H1 (cell line): ENCODE measurements around the gene ZBTB44. TPM values are rescaled to one million over a fixed set of nuclear protein-coding genes. Genes with fewer than 3 reads are reported as not detected.

Source experiments
- CTCF ChIA-PET: fragments of 300-600 bp; sonication (Branson Sonifier 250); formaldehyde crosslinking; loops from one replicate; lab custom pipeline; 2021; ENCODE audit not compliant: partially characterized antibody; lab: Charles Lee
- POLR2A ChIA-PET: fragments of 300-600 bp; sonication (Branson Sonifier 250); formaldehyde crosslinking; loops from one replicate; lab custom pipeline; 2021; ENCODE audit warnings: inconsistent platforms; ENCODE audit not compliant: partially characterized antibody; lab: Charles Lee
- DNase-seq, 2 experiments: peaks; one replicate each; pipeline versions ENCODE4 v3.0.0 to v3.0.0-alpha.2; 2010 to 2022; ENCODE audit warnings: low spot score in 2 of 2, low read depth in 1 of 2, mixed read lengths in 1 of 2
- FAIRE-seq: peaks from 2 replicates; lab custom pipeline; 2011; peaks lifted over from hg19 to GRCh38; lab: Jason Lieb, UNC
- H2AFZ ChIP-seq: 2 replicates; pipeline ENCODE4 v1.8.1; 2012; ENCODE audit warnings: low read length, inconsistent platforms
- H2AK5ac ChIP-seq: 2 replicates; pipeline ENCODE4 v1.6.1; 2013; ENCODE audit warnings: low read depth, low read length
- H2BK120ac ChIP-seq: replicated peaks from 2 replicates; pipeline ENCODE3; 2013; ENCODE audit warnings: low read depth, low read length, inconsistent platforms
- H2BK12ac ChIP-seq: 2 replicates; pipeline ENCODE4 v1.6.1; 2013; ENCODE audit warnings: low read depth, low read length
- H2BK15ac ChIP-seq: 2 replicates; pipeline ENCODE4 v1.6.1; 2013; ENCODE audit warnings: low read length
- H2BK20ac ChIP-seq: 2 replicates; pipeline ENCODE4 v1.6.1; 2013; ENCODE audit warnings: low read length
- H2BK5ac ChIP-seq: 2 replicates; pipeline ENCODE4 v1.6.1; 2013; ENCODE audit warnings: low read depth, low read length
- H3K14ac ChIP-seq: 2 replicates; pipeline ENCODE4 v1.6.1; 2013; ENCODE audit warnings: inconsistent platforms; ENCODE audit not compliant: insufficient read length
- H3K18ac ChIP-seq: 2 replicates; pipeline ENCODE4 v1.6.1; 2013; ENCODE audit warnings: low read length; ENCODE audit errors: extremely low read depth
- H3K23ac ChIP-seq: 2 replicates; pipeline ENCODE4 v1.6.1; 2013; ENCODE audit warnings: inconsistent platforms; ENCODE audit not compliant: insufficient read length
- H3K23me2 ChIP-seq: 2 replicates; pipeline ENCODE4 v1.6.1; 2013; ENCODE audit warnings: low read depth, low read length
- H3K27ac ChIP-seq: 2 replicates; pipeline ENCODE4 v1.6.1; 2011; ENCODE audit warnings: low read depth, low read length, inconsistent platforms
- H3K27me3 ChIP-seq, 4 experiments: replicated peaks in 1 of 4; 1 replicate in 1 of 4; 2 replicates in 3 of 4; pipeline versions ENCODE4 v1.6.1 to v1.8.1; 2011 to 2013; ENCODE audit warnings: low read length in 3 of 4, mild to moderate bottlenecking in 3 of 4, inconsistent platforms in 2 of 4, mixed read lengths in 2 of 4, moderate library complexity in 1 of 4; ENCODE audit not compliant: control insufficient read depth in 3 of 4, insufficient read depth in 3 of 4; ENCODE audit errors: extremely low read depth in 1 of 4
- H3K36me3 ChIP-seq, 4 experiments: 2 replicates each; pipeline versions ENCODE4 v1.6.1 to v1.8.1; 2011 to 2013; ENCODE audit warnings: mild to moderate bottlenecking in 4 of 4, low read length in 3 of 4, moderate library complexity in 2 of 4, control low read depth in 1 of 4, inconsistent platforms in 1 of 4; ENCODE audit not compliant: insufficient read depth in 4 of 4, control insufficient read depth in 2 of 4
- H3K4ac ChIP-seq: replicated peaks from 2 replicates; pipeline ENCODE3; 2013; ENCODE audit warnings: low read length, low read depth, mixed read lengths, inconsistent platforms; ENCODE audit not compliant: insufficient read length
- H3K4me1 ChIP-seq, 4 experiments: replicated peaks in 1 of 4; 1 replicate in 1 of 4; 2 replicates in 3 of 4; pipeline versions ENCODE4 v1.6.1 to v1.8.1; 2011 to 2013; ENCODE audit warnings: low read length in 3 of 4, inconsistent platforms in 2 of 4, mixed read lengths in 1 of 4; ENCODE audit not compliant: insufficient read depth in 4 of 4, control insufficient read depth in 3 of 4
- H3K4me2 ChIP-seq, 2 experiments: 2 replicates each; pipeline versions ENCODE4 v1.6.1 to v1.8.1; 2011 to 2013; ENCODE audit warnings: low read depth in 2 of 2, low read length in 2 of 2, control low read depth in 1 of 2, inconsistent platforms in 1 of 2, mild to moderate bottlenecking in 1 of 2; ENCODE audit not compliant: insufficient read depth in 1 of 2
- H3K4me3 ChIP-seq, 4 experiments: fragments of 200-600, 300-600 bp in 1 of 4; sonication (generic), shearing (Covaris generic), sonication (Bioruptor Twin) in 1 of 4; 2 replicates each; pipeline versions ENCODE4 v1.5.1 to v1.8.1; 2011 to 2016; ENCODE audit warnings: low read length in 4 of 4, low read depth in 3 of 4, control low read depth in 2 of 4, inconsistent platforms in 2 of 4, mild to moderate bottlenecking in 2 of 4, mixed read lengths in 1 of 4, moderate library complexity in 1 of 4; ENCODE audit not compliant: insufficient read depth in 2 of 4; ENCODE audit errors: extremely low read depth in 1 of 4
- H3K56ac ChIP-seq: replicated peaks from 2 replicates; pipeline ENCODE3; 2013; ENCODE audit warnings: low read depth, mild to moderate bottlenecking, mixed read lengths, low read length, inconsistent platforms; ENCODE audit not compliant: insufficient read length
- H3K79me1 ChIP-seq: 2 replicates; pipeline ENCODE4 v1.6.1; 2013; ENCODE audit warnings: low read depth, low read length, control low read depth
- H3K79me2 ChIP-seq, 2 experiments: 2 replicates each; pipeline versions ENCODE4 v1.6.1 to v1.8.1; 2012 to 2013; ENCODE audit warnings: low read length in 2 of 2, mild to moderate bottlenecking in 2 of 2, inconsistent platforms in 1 of 2; ENCODE audit not compliant: insufficient read depth in 2 of 2, control insufficient read depth in 1 of 2
- H3K9ac ChIP-seq, 4 experiments: replicated peaks in 1 of 4; 1 replicate in 1 of 4; 2 replicates in 3 of 4; pipeline versions ENCODE4 v1.6.1 to v1.8.1; 2011 to 2013; ENCODE audit warnings: low read depth in 3 of 4, low read length in 3 of 4, control low read depth in 2 of 4, mild to moderate bottlenecking in 2 of 4, moderate library complexity in 2 of 4, inconsistent platforms in 1 of 4; ENCODE audit errors: extremely low read depth in 1 of 4
- H3K9me3 ChIP-seq, 2 experiments: 2 replicates each; pipeline versions ENCODE4 v1.6.1 to v1.8.1; 2012 to 2013; ENCODE audit warnings: mild to moderate bottlenecking in 2 of 2, moderate library complexity in 2 of 2, control low read depth in 1 of 2, inconsistent platforms in 1 of 2, low read depth in 1 of 2, low read length in 1 of 2, mixed read lengths in 1 of 2; ENCODE audit not compliant: insufficient read depth in 2 of 2
- H4K20me1 ChIP-seq, 2 experiments: replicated peaks in 1 of 2; 2 replicates each; pipeline versions ENCODE3 to v1.8.1; 2011 to 2013; ENCODE audit warnings: inconsistent platforms in 2 of 2, low read length in 2 of 2, mild to moderate bottlenecking in 1 of 2; ENCODE audit not compliant: insufficient read depth in 2 of 2, control insufficient read depth in 1 of 2
- H4K5ac ChIP-seq: 2 replicates; pipeline ENCODE4 v1.6.1; 2013; ENCODE audit warnings: low read length, low read depth, mixed read lengths, inconsistent platforms; ENCODE audit not compliant: insufficient read length
- H4K8ac ChIP-seq: 2 replicates; pipeline ENCODE4 v1.8.0; 2013; ENCODE audit warnings: mild to moderate bottlenecking, moderate library complexity, low read length, inconsistent platforms; ENCODE audit not compliant: insufficient read depth; ENCODE audit errors: extremely low read depth
- H4K91ac ChIP-seq: replicated peaks from 2 replicates; pipeline ENCODE3; 2013; ENCODE audit warnings: low read length, mixed read lengths, inconsistent platforms; ENCODE audit not compliant: insufficient read length
- CHD1 ChIP-seq: IDR thresholded peaks from 2 replicates; pipeline ENCODE4 v1.6.1; 2012; ENCODE audit warnings: low read depth, low read length, improper control_type of control experiment
- EGR1 ChIP-seq: IDR thresholded peaks from 2 replicates; pipeline ENCODE4 v1.6.1; 2011; ENCODE audit warnings: low read depth, low read length, borderline replicate concordance
- HDAC2 ChIP-seq, 2 experiments: fragments of 300-600 bp in 1 of 2; sonication (generic) in 1 of 2; IDR thresholded peaks; 2 replicates each; pipeline ENCODE4 v1.6.1; 2011 to 2012; ENCODE audit warnings: low read depth in 2 of 2, low read length in 2 of 2, mild to moderate bottlenecking in 2 of 2, moderate library complexity in 2 of 2, borderline replicate concordance in 1 of 2, inconsistent platforms in 1 of 2
- PHF8 ChIP-seq: fragments of 200-600 bp; sonication (generic); conservative IDR thresholded peaks from 2 replicates; pipeline ENCODE4 v1.7.1; 2012; ENCODE audit warnings: low read depth, mild to moderate bottlenecking, inconsistent platforms, low read length, moderate library complexity
- RXRA ChIP-seq: IDR thresholded peaks from 2 replicates; pipeline ENCODE4 v1.6.1; 2011; ENCODE audit warnings: low read depth, mild to moderate bottlenecking, low read length, moderate library complexity; ENCODE audit not compliant: insufficient read depth
- SIX5 ChIP-seq: IDR thresholded peaks from 2 replicates; pipeline ENCODE4 v1.6.1; 2011; ENCODE audit warnings: mild to moderate bottlenecking, low read depth, low read length
- SP4 ChIP-seq: IDR thresholded peaks from 2 replicates; pipeline ENCODE4 v1.6.1; 2012; ENCODE audit warnings: low read length, inconsistent platforms
- TEAD4 ChIP-seq: IDR thresholded peaks from 2 replicates; pipeline ENCODE4 v1.6.1; 2012; ENCODE audit warnings: low read depth, low read length, inconsistent platforms, mixed read lengths
- WGBS, 2 experiments: shearing (Covaris generic) in 1 of 2; methylation state at CpG; one replicate each; pipeline versions ENCODE4 v1.1.6 to v1.1.7; 2013 to 2015; ENCODE audit warnings: low lambda C conversion rate in 2 of 2, mixed read lengths in 2 of 2, inconsistent platforms in 1 of 2, low coverage in 1 of 2, missing lambda C conversion rate in 1 of 2; ENCODE audit not compliant: insufficient replicate concordance in 2 of 2, insufficient coverage in 1 of 2, insufficient read length in 1 of 2; ENCODE audit errors: extremely low coverage in 1 of 2, missing lambda C conversion rate in 1 of 2; 5-methylcytosine and 5-hydroxymethylcytosine counted together
- polyA plus RNA-seq, 7 experiments: library from polyadenylated mRNA; depleted of rRNA in 3 of 7; stranded (reverse) in 5 of 7; unstranded in 2 of 7; fragments of >200 nt in 5 of 7; fragments of 200-250 nt in 2 of 7; gene quantifications; 1 replicate in 5 of 7; 2 replicates in 1 of 7; 4 replicates in 1 of 7; pipeline versions ENCODE4 v1.2.1 to v1.2.3, GENCODE V29; 2011 to 2013; ENCODE audit warnings: missing spikeins in 2 of 7, mixed read lengths in 2 of 7
- total RNA-seq: library from RNA; stranded (reverse); fragmentation: NEBNext Ultra II Directional; extraction: Animal tissue kit (Norgen Biotek cat#: 25700); gene quantifications from 2 replicates; pipeline ENCODE4 v1.2.1, GENCODE V29; 2021
- TF ChIP-seq, protein P1 (sequence below): IDR thresholded peaks from 2 replicates; pipeline ENCODE4 v1.6.1; 2012; ENCODE audit warnings: low read length, inconsistent platforms
- TF ChIP-seq, protein P2 (sequence below): IDR thresholded peaks from 2 replicates; pipeline ENCODE4 v1.6.1; 2012; ENCODE audit warnings: inconsistent platforms
- TF ChIP-seq, protein P3 (sequence below): IDR thresholded peaks from 2 replicates; pipeline ENCODE4 v1.6.1; 2011; ENCODE audit warnings: low read depth, mild to moderate bottlenecking, low read length; ENCODE audit not compliant: insufficient read depth

ZBTB44 gene
- total and polyA plus RNA-seq, 2 of the 8 experiments (the other 6 are each of a cell fraction or from before 2014, with no cell fraction given), result 37.2 to 158 TPM

DNA sequence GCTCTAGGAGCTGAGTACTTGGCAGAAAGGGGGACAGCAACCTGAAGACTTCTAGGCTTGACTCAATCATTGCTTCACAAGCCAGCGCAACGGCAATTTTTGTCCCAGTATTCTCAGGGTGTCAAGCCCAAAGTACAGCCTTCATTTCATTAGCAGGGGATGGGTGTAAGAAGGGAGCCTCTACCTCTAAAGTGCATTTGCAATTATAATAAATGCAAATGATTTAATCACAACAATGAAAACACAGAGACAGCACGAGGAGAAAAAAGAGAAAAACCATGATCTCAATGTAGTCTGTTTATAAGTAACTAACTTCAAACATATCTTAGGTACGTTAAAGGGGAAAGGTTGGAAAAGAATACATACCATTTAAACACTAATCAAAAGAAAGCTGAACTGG, 34.7 kb downstream of the ZBTB44 start:
- Histone ChIP-seq H2AK5ac (no peak overlapping the region), H2BK120ac (no peak overlapping the region), H4K8ac (no peak overlapping the region), H3K36me3 (no peaks in the 10 kb centered on the region), H3K27me3 (no peaks in the 10 kb centered on the region), H3K4me1 (peaks cover 0 to 3% (median 0%) of the 10 kb centered on the region in 4 experiments; a peak in 1 of 7 replicates), H2BK20ac (no peak overlapping the region), H4K91ac (no peak overlapping the region), H3K18ac (no peak overlapping the region), H2BK5ac (no peak overlapping the region), H3K4me2 (no peak overlapping the region), H3K23ac (no peak overlapping the region), H3K4me3 (no peak overlapping the region), H3K4ac (no peak overlapping the region), H3K23me2 (no peaks in the 10 kb centered on the region), H3K79me2 (peaks cover 0 to 89% of the 10 kb centered on the region in 2 experiments; a peak in 2 of 4 replicates), H3K79me1 (peaks cover 2% of the 10 kb centered on the region), H3K56ac (no peak overlapping the region), H3K9me3 (no peaks in the 10 kb centered on the region), H2AFZ (no peak overlapping the region), H2BK12ac (no peak overlapping the region), H3K9ac (no peak overlapping the region), H3K14ac (no peak overlapping the region), H2BK15ac (no peak overlapping the region), H4K5ac (no peak overlapping the region), H4K20me1 (peaks cover 0 to 5% of the 10 kb centered on the region in 2 experiments), H3K27ac (no peak overlapping the region)
- WGBS, 2 experiments, result 91% methylated on average over 4 of the region's 4 CpGs; no CpG with 5 or more reads in 1 of the 2 experiments
- ChIA-PET CTCF (interaction anchor here (1.0 to 1.4 kb wide), 2 partner anchors 11 to 84 kb away, joined by 4 read pairs; no protein-coding TSS in a partner anchor), POLR2A (interaction anchor here (0.7 to 1.1 kb wide), 2 partner anchors 17 to 24 kb away, joined by 3 to 4 read pairs; no protein-coding TSS in a partner anchor)
- TF ChIP-seq, protein P1, sequence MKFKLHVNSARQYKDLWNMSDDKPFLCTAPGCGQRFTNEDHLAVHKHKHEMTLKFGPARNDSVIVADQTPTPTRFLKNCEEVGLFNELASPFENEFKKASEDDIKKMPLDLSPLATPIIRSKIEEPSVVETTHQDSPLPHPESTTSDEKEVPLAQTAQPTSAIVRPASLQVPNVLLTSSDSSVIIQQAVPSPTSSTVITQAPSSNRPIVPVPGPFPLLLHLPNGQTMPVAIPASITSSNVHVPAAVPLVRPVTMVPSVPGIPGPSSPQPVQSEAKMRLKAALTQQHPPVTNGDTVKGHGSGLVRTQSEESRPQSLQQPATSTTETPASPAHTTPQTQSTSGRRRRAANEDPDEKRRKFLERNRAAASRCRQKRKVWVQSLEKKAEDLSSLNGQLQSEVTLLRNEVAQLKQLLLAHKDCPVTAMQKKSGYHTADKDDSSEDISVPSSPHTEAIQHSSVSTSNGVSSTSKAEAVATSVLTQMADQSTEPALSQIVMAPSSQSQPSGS, result no peak
- TF ChIP-seq SIX5, result no peak
- no peak for TF ChIP-seq SP4
- TF ChIP-seq, protein P2, sequence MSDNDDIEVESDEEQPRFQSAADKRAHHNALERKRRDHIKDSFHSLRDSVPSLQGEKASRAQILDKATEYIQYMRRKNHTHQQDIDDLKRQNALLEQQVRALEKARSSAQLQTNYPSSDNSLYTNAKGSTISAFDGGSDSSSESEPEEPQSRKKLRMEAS, result no peak
- TF ChIP-seq EGR1, result no peak
- no peak for TF ChIP-seq PHF8
- no peak for TF ChIP-seq CHD1
- TF ChIP-seq TEAD4, result no peak
- TF ChIP-seq, protein P3, sequence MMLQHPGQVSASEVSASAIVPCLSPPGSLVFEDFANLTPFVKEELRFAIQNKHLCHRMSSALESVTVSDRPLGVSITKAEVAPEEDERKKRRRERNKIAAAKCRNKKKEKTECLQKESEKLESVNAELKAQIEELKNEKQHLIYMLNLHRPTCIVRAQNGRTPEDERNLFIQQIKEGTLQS, result no peak
- TF ChIP-seq HDAC2 (IDR thresholded peaks at IDR 0.05; ENCODE audit: borderline replicate concordance in 1 of 2, low read depth in 2 of 2, low read length in 2 of 2), result no peak
- TF ChIP-seq RXRA, result no peak
- no peak for DNase-seq
- no peak for FAIRE-seq
